Measurements from ENCODE around the gene SAMD4B. TPM values are rescaled to one million over a fixed set of nuclear protein-coding genes. Genes with fewer than 3 reads are reported as not detected.

SAMD4B gene
- total and polyA plus RNA-seq, 9 of the 15 experiments (the other 6 are each of a cell fraction or from before 2014, with no cell fraction given): 3.4 to 90.5 (median 38.0) TPM

DNA sequence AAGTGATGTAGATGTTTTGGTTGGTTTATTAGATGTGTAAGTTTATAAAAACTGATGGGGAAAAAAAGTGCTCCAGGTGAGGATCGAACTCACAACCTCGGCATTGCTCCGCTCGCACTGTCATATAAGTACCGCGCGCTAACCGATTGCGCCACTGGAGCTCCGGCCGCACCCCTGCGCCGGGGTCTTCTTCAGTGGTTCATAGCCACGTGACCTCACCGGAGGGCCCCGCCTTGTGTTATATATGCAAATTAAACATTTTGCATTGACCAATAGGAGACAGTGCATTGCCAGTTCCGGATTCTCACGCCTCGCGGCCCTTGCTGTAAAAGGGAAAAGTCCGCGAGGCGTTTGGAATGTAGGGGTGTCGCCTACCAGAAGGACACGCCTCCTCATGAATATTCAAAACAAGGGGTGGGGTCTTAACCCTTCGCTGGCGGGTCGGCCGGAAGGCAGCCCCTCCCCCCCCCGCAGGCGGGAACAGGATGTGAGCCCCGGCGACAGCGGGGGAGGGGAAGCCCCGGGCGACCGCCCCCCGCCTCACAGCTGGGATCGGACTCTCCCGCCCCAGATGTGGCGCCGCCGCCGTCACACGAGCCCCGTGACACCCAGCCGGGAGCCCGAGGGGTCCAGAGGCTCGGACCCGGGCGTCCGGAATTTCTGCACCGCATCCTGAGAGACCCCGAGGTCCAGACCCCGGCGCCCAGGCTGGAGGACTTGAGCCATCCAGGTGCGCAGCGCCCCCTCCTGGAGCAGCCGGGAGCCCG is 70.1 kb downstream of the SAMD4B start, which contains the start of gene PLEKHG2 (continued):
- TF ChIP-seq, protein P1, sequence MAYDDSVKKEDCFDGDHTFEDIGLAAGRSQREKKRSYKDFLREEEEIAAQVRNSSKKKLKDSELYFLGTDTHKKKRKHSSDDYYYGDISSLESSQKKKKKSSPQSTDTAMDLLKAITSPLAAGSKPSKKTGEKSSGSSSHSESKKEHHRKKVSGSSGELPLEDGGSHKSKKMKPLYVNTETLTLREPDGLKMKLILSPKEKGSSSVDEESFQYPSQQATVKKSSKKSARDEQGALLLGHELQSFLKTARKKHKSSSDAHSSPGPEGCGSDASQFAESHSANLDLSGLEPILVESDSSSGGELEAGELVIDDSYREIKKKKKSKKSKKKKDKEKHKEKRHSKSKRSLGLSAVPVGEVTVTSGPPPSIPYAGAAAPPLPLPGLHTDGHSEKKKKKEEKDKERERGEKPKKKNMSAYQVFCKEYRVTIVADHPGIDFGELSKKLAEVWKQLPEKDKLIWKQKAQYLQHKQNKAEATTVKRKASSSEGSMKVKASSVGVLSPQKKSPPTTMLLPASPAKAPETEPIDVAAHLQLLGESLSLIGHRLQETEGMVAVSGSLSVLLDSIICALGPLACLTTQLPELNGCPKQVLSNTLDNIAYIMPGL (CRISPR knock-in tag; IDR thresholded peaks at IDR 0.05): peak; percentile 93
- TF ChIP-seq, protein P2, sequence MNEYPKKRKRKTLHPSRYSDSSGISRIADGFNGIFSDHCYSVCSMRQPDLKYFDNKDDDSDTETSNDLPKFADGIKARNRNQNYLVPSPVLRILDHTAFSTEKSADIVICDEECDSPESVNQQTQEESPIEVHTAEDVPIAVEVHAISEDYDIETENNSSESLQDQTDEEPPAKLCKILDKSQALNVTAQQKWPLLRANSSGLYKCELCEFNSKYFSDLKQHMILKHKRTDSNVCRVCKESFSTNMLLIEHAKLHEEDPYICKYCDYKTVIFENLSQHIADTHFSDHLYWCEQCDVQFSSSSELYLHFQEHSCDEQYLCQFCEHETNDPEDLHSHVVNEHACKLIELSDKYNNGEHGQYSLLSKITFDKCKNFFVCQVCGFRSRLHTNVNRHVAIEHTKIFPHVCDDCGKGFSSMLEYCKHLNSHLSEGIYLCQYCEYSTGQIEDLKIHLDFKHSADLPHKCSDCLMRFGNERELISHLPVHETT (CRISPR knock-in tag; conservative IDR thresholded peaks at IDR 0.05 in 1 of 2, IDR thresholded peaks at IDR 0.05 in 1 of 2): peak in 1 of 2 experiments; percentile 73; a peak in 1 of 4 replicates
- TF ChIP-seq CHD2 (IDR thresholded peaks at IDR 0.05; ENCODE audit: low read depth, low read length) (peak; percentile 87), RNF2 (IDR thresholded peaks at IDR 0.05) (peak; percentile 64), ZNF589 (CRISPR knock-in tag; IDR thresholded peaks at IDR 0.05; ENCODE audit: low read depth) (peak; percentile 92), PTRF (tag; IDR thresholded peaks at IDR 0.05) (no peak), ZNF764 (CRISPR knock-in tag; IDR thresholded peaks at IDR 0.05; ENCODE audit: low read depth) (peak; percentile 78), FOXA1 (IDR thresholded peaks at IDR 0.05; ENCODE audit: borderline replicate concordance) (no peak), NFATC3 (IDR thresholded peaks at IDR 0.05) (no peak)
- TF ChIP-seq, protein P3, sequence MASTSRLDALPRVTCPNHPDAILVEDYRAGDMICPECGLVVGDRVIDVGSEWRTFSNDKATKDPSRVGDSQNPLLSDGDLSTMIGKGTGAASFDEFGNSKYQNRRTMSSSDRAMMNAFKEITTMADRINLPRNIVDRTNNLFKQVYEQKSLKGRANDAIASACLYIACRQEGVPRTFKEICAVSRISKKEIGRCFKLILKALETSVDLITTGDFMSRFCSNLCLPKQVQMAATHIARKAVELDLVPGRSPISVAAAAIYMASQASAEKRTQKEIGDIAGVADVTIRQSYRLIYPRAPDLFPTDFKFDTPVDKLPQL (IDR thresholded peaks at IDR 0.05; ENCODE audit: extremely low read depth, insufficient read length): no peak
- TF ChIP-seq, protein P4, sequence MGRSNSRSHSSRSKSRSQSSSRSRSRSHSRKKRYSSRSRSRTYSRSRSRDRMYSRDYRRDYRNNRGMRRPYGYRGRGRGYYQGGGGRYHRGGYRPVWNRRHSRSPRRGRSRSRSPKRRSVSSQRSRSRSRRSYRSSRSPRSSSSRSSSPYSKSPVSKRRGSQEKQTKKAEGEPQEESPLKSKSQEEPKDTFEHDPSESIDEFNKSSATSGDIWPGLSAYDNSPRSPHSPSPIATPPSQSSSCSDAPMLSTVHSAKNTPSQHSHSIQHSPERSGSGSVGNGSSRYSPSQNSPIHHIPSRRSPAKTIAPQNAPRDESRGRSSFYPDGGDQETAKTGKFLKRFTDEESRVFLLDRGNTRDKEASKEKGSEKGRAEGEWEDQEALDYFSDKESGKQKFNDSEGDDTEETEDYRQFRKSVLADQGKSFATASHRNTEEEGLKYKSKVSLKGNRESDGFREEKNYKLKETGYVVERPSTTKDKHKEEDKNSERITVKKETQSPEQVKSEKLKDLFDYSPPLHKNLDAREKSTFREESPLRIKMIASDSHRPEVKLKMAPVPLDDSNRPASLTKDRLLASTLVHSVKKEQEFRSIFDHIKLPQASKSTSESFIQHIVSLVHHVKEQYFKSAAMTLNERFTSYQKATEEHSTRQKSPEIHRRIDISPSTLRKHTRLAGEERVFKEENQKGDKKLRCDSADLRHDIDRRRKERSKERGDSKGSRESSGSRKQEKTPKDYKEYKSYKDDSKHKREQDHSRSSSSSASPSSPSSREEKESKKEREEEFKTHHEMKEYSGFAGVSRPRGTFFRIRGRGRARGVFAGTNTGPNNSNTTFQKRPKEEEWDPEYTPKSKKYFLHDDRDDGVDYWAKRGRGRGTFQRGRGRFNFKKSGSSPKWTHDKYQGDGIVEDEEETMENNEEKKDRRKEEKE (IDR thresholded peaks at IDR 0.05; ENCODE audit: borderline replicate concordance in 1 of 2, control insufficient read depth in 1 of 2, low read depth in 2 of 2, low read length in 1 of 2): 0 out of 4 replicates have a peak, but pooled peaks of 1 of the 2 experiments have one; percentile 43

All from K562 (cell line).